SU-DHL-6 (cell line): Measurements from ENCODE around the gene RNF166.

Experiments used
- H2AFZ ChIP-seq: fragments of 200-600 bp; sonication (generic); 2 replicates; pipeline ENCODE4 v1.6.1; 2014; ENCODE audit warnings: low read depth, mild to moderate bottlenecking, moderate library complexity, mixed read lengths, antibody characterized with exemption, low read length; ENCODE audit not compliant: severe bottlenecking
- H3F3A ChIP-seq: fragments of 200-600 bp; shearing (Covaris generic); 2 replicates; pipeline ENCODE4 v1.6.0; 2016; ENCODE audit warnings: antibody characterized with exemption, mild to moderate bottlenecking; ENCODE audit not compliant: insufficient read depth
- H3K27ac ChIP-seq: fragments of 200-600 bp; sonication (generic); 2 replicates; pipeline ENCODE4 v1.5.1; 2016; ENCODE audit warnings: low read depth, mild to moderate bottlenecking, low read length, moderate library complexity, mixed read lengths
- H3K27me3 ChIP-seq: fragments of 200-600 bp; sonication (generic), shearing (Covaris generic); 2 replicates; pipeline ENCODE4 v1.6.0; 2014; ENCODE audit warnings: mild to moderate bottlenecking, low read length
- H3K36me3 ChIP-seq: fragments of 200-600 bp; sonication (generic); 2 replicates; pipeline ENCODE4 v1.6.1; 2014; ENCODE audit warnings: mild to moderate bottlenecking, low read length, mixed read lengths
- H3K4me2 ChIP-seq: fragments of 300-600, 200-600 bp; shearing (Covaris generic), sonication (generic); 2 replicates; pipeline ENCODE4 v1.6.0; 2014; ENCODE audit warnings: low read length, low read depth, mild to moderate bottlenecking; ENCODE audit not compliant: poor library complexity, severe bottlenecking
- H3K4me3 ChIP-seq: fragments of 200-600 bp; sonication (generic); 2 replicates; pipeline ENCODE4 v1.5.1; 2014; ENCODE audit warnings: antibody characterized with exemption, low read length, mild to moderate bottlenecking, mixed read lengths; ENCODE audit not compliant: insufficient read depth, poor library complexity, severe bottlenecking
- H3K79me2 ChIP-seq: fragments of 200-600 bp; sonication (generic); 2 replicates; pipeline ENCODE4 v1.6.1; 2014; ENCODE audit warnings: mild to moderate bottlenecking, low read length, moderate library complexity; ENCODE audit not compliant: insufficient read depth
- H3K9ac ChIP-seq: fragments of 200-600 bp; sonication (generic); 2 replicates; pipeline ENCODE4 v1.7.0; 2014; ENCODE audit warnings: mild to moderate bottlenecking, low read length
- H3K9me2 ChIP-seq: fragments of 200-600 bp; sonication (generic); replicated peaks from 2 replicates; pipeline ENCODE4 v1.6.1; 2014; ENCODE audit warnings: low read length; ENCODE audit not compliant: insufficient read depth
- H3K9me3 ChIP-seq: fragments of 200-600 bp; sonication (generic); 2 replicates; pipeline ENCODE4 v1.6.1; 2014; ENCODE audit warnings: low read length, mixed read lengths; ENCODE audit not compliant: insufficient read depth
- H4K20me1 ChIP-seq: fragments of 200-600 bp; sonication (generic); 2 replicates; pipeline ENCODE4 v1.6.1; 2014; ENCODE audit warnings: low read depth, mild to moderate bottlenecking, antibody characterized with exemption, low read length, moderate library complexity, mixed read lengths
- EZH2phosphoT487 ChIP-seq: fragments of 200-600 bp; sonication (generic), shearing (Covaris generic); conservative IDR thresholded peaks from 2 replicates; pipeline ENCODE4 v1.6.1; 2018; ENCODE audit warnings: mild to moderate bottlenecking, antibody characterized with exemption, low read length, moderate library complexity, mixed read lengths
- TF ChIP-seq, protein P1 (sequence below): fragments of 200-600 bp; sonication (generic); IDR thresholded peaks from one replicate; pipeline ENCODE4 v1.5.1; 2017; ENCODE audit warnings: antibody characterized with exemption, mild to moderate bottlenecking, low read length, moderate library complexity; ENCODE audit not compliant: insufficient read depth, poor library complexity, severe bottlenecking

The RNF166 gene

DNA sequence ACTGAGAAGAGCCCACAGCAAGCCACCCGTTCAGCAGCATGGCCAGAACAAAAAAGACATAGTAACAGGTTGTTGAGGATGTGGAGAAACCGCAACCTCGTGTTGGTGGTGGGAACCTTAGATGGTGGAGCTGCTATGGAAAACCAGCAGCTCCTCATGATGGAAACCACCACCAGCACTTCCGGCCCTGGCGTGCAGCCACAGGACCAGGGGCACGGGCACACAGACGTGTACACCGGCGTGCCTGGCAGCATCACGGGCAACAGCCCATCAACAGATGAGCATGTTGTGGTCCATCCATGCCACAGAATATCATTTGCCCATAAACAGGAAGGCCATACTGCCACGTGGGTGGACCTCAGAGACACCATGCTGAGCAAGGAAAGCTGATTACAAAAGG is 12.0 kb upstream of the RNF166 start:
- H3K4me3 ChIP-seq = no peak overlapping the region
- no peaks in the 10 kb centered on the region for H3K9me3 ChIP-seq
- TF ChIP-seq, protein P1, sequence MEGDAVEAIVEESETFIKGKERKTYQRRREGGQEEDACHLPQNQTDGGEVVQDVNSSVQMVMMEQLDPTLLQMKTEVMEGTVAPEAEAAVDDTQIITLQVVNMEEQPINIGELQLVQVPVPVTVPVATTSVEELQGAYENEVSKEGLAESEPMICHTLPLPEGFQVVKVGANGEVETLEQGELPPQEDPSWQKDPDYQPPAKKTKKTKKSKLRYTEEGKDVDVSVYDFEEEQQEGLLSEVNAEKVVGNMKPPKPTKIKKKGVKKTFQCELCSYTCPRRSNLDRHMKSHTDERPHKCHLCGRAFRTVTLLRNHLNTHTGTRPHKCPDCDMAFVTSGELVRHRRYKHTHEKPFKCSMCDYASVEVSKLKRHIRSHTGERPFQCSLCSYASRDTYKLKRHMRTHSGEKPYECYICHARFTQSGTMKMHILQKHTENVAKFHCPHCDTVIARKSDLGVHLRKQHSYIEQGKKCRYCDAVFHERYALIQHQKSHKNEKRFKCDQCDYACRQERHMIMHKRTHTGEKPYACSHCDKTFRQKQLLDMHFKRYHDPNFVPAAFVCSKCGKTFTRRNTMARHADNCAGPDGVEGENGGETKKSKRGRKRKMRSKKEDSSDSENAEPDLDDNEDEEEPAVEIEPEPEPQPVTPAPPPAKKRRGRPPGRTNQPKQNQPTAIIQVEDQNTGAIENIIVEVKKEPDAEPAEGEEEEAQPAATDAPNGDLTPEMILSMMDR = no peak
- TF ChIP-seq EZH2phosphoT487 = no peak
- no peaks in the 10 kb centered on the region for H4K20me1 ChIP-seq
- no peaks in the 10 kb centered on the region for H3F3A ChIP-seq
- no peaks in the 10 kb centered on the region for H3K79me2 ChIP-seq
- no peak overlapping the region for H2AFZ ChIP-seq
- no peak overlapping the region for H3K4me2 ChIP-seq
- H3K9ac ChIP-seq = no peak overlapping the region
- H3K36me3 ChIP-seq = no peaks in the 10 kb centered on the region
- no peak overlapping the region for H3K27ac ChIP-seq
- no peaks in the 10 kb centered on the region for H3K27me3 ChIP-seq
- H3K9me2 ChIP-seq = no peaks in the 10 kb centered on the region

DNA sequence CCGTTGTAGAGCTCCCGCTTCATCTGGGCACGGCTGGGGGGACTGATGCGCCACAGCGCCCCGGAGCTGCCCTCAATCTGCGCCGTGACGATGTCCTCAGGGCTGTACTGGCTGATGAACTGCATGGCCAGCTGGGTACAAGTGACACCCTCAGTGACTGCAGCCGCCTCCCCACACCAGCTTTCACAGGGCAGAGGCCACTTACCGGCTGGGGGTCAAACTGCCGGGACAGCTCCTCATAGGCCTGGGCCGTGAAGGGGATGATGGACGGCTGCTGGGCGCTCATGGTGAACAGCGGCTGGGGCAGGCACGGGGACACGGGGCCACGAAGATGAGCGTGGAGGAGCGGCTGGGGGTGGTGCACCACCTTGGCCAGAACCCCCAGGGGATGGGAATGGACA is 10.4 kb upstream of the RNF166 start:
- H4K20me1 ChIP-seq = no peaks in the 10 kb centered on the region
- H3K4me2 ChIP-seq = no peak overlapping the region
- TF ChIP-seq, protein P1 = no peak
- TF ChIP-seq EZH2phosphoT487 = no peak
- H2AFZ ChIP-seq = no peak overlapping the region
- H3K9me3 ChIP-seq = no peaks in the 10 kb centered on the region
- H3K79me2 ChIP-seq = no peaks in the 10 kb centered on the region
- H3K9ac ChIP-seq = no peak overlapping the region
- no peaks in the 10 kb centered on the region for H3K9me2 ChIP-seq
- no peaks in the 10 kb centered on the region for H3K27me3 ChIP-seq
- no peak overlapping the region for H3K27ac ChIP-seq
- no peaks in the 10 kb centered on the region for H3K36me3 ChIP-seq
- no peak overlapping the region for H3K4me3 ChIP-seq
- no peaks in the 10 kb centered on the region for H3F3A ChIP-seq

DNA sequence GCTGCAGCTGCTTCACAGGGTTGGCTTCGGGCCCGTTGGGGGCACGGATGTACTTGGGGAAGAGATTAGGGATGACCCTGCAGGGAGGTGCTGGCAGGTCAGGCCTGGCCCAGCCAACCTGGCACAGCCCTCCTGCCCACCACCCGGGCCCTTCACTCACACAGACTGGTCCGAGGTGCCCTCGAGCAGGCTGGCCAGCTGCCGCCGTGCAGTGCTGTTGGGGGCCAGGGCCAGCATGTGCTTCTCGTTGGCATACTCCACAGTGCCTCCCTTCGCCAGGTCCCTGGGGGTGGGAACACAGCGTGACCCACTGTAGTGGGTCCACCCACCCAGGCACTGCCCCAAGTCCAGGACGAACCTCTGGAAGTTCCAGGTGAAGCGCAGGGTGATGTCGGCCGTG is 10.0 kb upstream of the RNF166 start:
- Histone ChIP-seq H2AFZ (no peak overlapping the region), H3K9me3 (no peaks in the 10 kb centered on the region), H3K36me3 (no peaks in the 10 kb centered on the region), H3K79me2 (no peaks in the 10 kb centered on the region), H3K9ac (no peak overlapping the region), H3K4me3 (no peak overlapping the region), H4K20me1 (no peaks in the 10 kb centered on the region), H3K27me3 (no peaks in the 10 kb centered on the region), H3K9me2 (no peaks in the 10 kb centered on the region), H3K4me2 (no peak overlapping the region), H3K27ac (no peak overlapping the region), H3F3A (no peaks in the 10 kb centered on the region)
- TF ChIP-seq EZH2phosphoT487 = no peak
- TF ChIP-seq, protein P1 = no peak
